Femur (tissue), 1 donor: ENCODE data around the gene SORBS1.

Experiments used
- DNase-seq: peaks from one replicate; pipeline ENCODE4 v3.0.0-alpha.2; 2017

The SORBS1 gene

DNA sequence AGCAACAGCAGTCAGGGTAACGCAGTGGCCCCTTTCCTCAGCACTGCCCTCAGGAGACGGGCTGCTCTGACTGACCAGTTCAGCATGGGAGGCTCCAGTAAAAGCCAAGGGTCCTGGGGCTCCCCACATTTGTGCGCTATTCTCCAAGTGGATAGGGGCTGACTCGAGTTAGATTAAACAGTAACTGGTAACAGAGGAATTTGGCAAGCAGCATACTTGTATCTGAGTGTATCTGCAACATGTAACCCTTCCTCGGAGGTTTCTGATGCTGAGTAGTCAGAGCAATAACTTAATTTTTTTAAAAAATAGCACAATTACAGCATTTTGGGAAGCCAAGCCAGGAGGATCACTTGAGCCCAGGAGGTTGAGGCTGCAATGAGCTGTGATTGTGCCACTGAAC lies 22.8 kb downstream of the SORBS1 start:
- DNase-seq = no peak

DNA sequence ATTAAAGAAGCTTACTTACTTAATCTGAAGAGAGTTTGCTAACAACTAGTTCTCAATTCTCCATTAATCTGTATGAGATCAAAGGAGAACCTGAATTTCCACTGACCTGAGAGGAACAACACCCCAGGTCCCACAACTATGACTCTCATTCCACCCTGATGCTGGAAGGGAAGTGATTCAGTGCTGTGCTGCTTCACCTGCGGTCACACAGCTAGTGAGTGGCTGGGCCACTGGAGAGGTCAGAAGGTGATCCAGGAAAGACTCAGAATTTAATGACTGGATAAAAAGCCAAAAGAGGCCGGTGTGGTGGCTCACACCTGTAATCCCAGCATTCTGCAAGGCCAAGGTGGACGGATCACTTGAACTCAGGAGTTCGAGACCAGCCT lies 23.6 kb downstream of the SORBS1 start:
- DNase-seq = no peak

- DNase-seq = no peak
Measured at GRCh38 chr10:95536894-95537541, 24.2 kb downstream of the SORBS1 start.

- no peak for DNase-seq
Measured at GRCh38 chr10:95536017-95536416, 25.2 kb downstream of the SORBS1 start.

DNA sequence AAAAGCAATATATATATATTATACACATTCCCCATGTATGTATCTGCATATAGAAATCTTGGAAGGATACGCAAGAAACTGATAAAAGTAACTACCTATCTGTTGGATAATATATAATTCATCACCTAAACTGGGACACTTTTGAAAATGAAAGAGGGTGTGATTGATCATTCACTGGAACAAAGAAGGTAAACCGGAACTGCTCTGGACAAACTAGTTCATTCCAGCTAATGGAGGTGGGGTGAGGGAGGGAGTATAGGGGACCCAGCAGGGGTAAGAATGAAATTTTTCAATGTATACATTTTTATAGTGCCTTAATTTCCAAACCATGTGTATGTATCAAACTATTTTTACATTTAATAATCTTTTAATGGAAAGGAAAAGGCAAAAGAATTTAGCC lies 25.6 kb downstream of the SORBS1 start:
- DNase-seq = no peak

GRCh38 chr10:95533590-95533989 lies 27.6 kb downstream of the SORBS1 start:
- no peak for DNase-seq

GRCh38 chr10:95532536-95532935 lies 28.6 kb downstream of the SORBS1 start:
- no peak for DNase-seq

DNA sequence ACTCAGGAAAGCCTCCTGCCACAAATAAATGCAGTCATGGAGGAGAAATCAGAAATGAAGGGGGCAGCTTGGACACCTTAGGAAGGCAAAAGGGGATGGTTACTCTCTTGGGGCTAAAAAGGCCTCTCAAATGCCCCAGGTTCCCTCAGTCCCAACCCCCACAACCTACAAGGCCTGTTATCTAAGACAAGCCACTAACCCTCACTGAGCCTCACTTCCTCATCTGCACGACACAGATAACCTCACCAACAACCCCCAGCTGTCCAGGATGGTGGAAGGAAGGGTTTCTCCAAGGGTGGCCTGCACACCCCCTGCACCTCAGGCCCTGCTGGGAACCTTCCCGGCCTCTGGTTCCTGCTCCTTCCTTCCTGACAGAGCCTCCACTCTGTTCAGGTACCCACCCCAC lies 29.2 kb downstream of the SORBS1 start:
- no peak for DNase-seq

- no peak for DNase-seq
Measured at GRCh38 chr10:95531058-95531809, 29.9 kb downstream of the SORBS1 start.

DNA sequence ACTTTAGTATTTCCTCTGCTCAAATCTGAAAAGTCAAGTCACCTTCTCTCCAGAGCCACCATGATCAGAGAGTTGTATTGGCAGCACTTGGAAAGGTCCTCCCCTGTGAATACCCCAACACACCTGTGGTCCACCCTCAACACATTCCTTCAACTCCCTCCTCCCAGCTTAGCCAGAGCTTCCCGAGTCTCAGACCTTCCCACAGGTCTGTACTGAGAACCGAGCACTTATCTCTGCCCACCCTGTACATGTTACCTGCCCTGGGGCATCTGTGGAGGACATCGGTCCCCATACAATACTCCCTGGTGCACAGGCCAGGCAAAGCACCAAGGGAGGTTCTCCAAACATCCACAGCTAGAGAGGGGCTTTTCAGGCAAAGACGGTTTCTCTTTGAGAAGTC lies 30.6 kb downstream of the SORBS1 start:
- DNase-seq = no peak

- DNase-seq = no peak
Measured at GRCh38 chr10:95530029-95530428, 31.1 kb downstream of the SORBS1 start.

DNA sequence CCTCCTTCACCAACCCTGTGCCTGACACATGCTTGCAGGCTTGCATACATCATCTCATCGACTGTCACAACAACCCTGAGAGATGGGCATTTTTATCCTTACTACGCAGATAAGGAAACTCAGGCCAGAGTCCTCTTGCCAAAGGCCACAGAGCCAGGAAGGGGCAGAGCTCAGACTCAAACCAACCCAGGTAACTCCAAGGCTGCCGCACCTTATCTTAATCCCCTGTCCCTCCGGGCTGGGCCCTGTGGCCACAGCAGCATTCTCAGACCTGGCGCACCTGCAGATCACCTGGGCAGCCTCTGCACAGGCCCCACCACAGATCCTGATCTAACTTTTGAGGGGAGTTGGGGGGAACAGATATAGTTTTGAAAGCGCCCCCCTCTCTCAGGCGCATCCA lies 35.1 kb downstream of the SORBS1 start:
- DNase-seq = no peak

DNA sequence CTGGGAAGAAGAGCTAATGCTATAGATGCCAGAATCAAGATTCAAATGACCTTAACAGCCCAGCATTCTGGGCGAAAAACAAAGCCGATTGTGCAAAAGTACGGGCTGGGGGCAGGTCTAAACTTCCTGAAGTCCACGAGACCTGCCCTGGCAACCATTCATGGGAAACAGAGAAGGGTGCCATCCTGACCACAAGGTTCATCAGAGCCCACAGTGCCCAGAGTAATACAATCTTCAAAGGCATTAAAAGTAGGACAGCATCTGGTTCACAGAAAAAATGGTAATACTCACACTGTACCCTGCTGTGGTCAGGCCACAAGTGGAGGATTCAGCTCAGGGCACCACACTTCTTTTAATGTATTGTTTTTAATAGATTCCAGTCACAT lies 36.1 kb downstream of the SORBS1 start:
- DNase-seq = no peak

GRCh38 chr10:95524358-95525032 lies 36.7 kb downstream of the SORBS1 start:
- DNase-seq = no peak

DNA sequence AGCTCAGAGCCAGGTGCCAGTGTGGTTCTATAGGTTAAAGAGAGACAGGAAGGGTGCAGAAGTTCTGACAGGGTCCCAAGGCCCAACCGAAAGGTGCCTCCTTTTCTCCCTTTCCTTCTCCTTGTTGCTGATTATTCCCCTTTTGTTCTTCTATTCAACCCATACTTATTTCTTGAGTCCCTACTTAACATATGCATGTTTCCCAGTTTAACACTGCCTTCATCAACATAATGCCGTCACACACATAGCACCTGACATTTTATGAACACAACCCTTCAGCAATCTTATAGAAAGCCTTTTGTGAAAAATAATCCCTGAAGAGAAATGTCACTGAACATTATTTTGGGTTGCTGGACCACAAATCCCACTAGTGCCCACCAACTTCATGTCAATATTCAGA lies 39.1 kb downstream of the SORBS1 start:
- no peak for DNase-seq

GRCh38 chr10:95520617-95521016 lies 40.6 kb downstream of the SORBS1 start:
- DNase-seq = no peak

- no peak for DNase-seq
Measured at GRCh38 chr10:95518455-95519452, 42.4 kb downstream of the SORBS1 start.

- DNase-seq = no peak
Measured at GRCh38 chr10:95517536-95518454, 43.4 kb downstream of the SORBS1 start.

DNA sequence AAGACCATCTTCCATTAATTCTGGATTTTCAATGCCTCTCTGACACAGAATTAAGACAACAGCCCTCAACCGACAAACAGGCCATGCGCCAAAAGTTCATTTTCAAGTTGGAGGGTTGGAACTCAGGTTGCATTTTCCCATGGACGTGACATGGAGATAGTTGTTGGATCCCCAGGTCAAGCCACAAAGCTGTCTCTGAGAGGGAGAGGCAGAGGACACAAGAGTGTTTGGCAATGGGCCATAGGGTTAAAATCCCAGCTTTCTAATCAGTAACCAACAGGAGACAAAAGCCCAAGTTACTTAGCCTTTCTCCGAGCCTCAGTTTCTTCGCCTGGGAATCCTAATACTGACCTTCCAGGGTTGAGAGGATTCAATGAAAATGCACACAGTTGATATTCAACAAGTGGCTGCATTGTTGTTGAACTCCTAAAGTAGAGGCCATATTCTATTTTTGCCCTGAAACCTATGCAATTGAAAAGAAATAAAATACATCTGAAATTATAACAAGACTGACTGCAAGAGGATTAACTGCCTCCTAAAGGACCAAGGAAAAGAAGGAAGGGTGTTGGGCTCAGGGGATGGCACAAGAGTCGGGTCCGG lies 44.3 kb downstream of the SORBS1 start:
- no peak for DNase-seq

- peak; percentile 41 for DNase-seq
Measured at GRCh38 chr10:95513941-95514392, 47.2 kb downstream of the SORBS1 start.

DNA sequence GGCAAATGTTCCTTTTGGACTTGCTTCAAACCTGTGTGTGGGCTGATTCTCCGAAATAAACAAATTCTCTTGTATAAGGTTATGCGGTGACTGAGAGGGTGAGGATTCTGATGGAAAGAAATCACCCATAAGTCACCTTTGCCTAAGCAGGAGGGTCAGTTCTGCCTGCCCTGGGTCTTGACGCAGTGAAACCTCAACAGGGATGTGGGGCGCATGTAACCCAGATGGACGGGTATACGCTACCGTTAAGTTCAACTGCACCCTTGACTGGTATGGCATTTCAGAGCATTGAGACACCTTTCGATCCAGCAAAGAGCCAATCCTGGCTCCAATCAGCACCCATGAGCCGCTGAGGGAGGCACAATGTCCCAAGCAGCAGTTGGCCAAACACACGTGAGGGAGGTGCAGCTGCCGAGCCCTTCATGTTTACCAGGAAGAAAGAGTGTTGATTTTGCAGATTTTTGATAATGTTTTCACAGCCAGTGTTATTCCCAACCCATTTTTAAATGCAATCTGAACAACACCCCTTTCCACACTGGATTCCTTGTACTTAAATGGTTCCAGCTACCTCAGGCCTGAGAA lies 48.1 kb downstream of the SORBS1 start:
- DNase-seq = no peak
